HCT116 (cell line): ENCODE results near the gene SLAMF7. TPM values are rescaled to one million over a fixed set of nuclear protein-coding genes. Genes with fewer than 3 reads are reported as not detected.

Source experiments
- ATAC-seq: fragments of 200-7000 bp; cut with Tn5 transposase; 2 replicates; pipeline ENCODE4 v1.9.1; 2020; ENCODE audit warnings: mild to moderate bottlenecking, moderate library complexity
- BruUV-seq: library from RNA; stranded (reverse); fragments of 400-500 nt; replicated peaks from 2 replicates; lab custom pipeline; 2021; lab: Mats Ljungman, UMichigan
- CTCF ChIA-PET: fragments of 300-600 bp; sonication (Branson Sonifier 250); formaldehyde crosslinking; loops from one replicate; lab custom pipeline; 2021; ENCODE audit warnings: antibody characterized with exemption; lab: Charles Lee
- POLR2A ChIA-PET: fragments of 300-600, 350-600 bp; sonication (Branson Sonifier 250); formaldehyde crosslinking; loops from one replicate; lab custom pipeline; 2021; ENCODE audit warnings: antibody characterized with exemption; lab: Charles Lee
- RAD21 ChIA-PET, 2 experiments: fragments of 300-600 bp; sonication (Branson Sonifier 250); formaldehyde crosslinking; loops; one replicate each; lab custom pipeline; 2023; ENCODE audit warnings: low total read pairs in 2 of 2; ENCODE audit not compliant: uncharacterized antibody in 2 of 2, unreplicated experiment in 2 of 2, low non-redundant PET in 1 of 2; lab: Charles Lee
- DNase-seq: peaks from one replicate; pipeline ENCODE4 v3.0.0-alpha.2; 2010; ENCODE audit warnings: low read depth, low spot score
- H2AFZ ChIP-seq: fragments of 200-600 bp; shearing (Covaris generic), sonication (generic); 2 replicates; pipeline ENCODE4 v1.6.1; 2017; ENCODE audit warnings: low read depth, mixed run types, mixed read lengths, antibody characterized with exemption, low read length; ENCODE audit not compliant: poor library complexity, severe bottlenecking
- H3K27ac ChIP-seq: 2 replicates; pipeline ENCODE4 v1.5.1; 2012; ENCODE audit warnings: low read depth, low read length
- H3K27me3 ChIP-seq: fragments of 200-600 bp; sonication (generic); 2 replicates; pipeline ENCODE4 v1.6.1; 2016; ENCODE audit warnings: mixed run types, low read length, mixed read lengths; ENCODE audit not compliant: insufficient read depth
- H3K36me3 ChIP-seq, 2 experiments: fragments of 200-500 bp in 1 of 2; fragments of 200-600 bp in 1 of 2; sonication (Bioruptor generic) in 1 of 2; sonication (generic) in 1 of 2; 2 replicates each; pipeline versions ENCODE4 v1.5.1 to v1.6.1; 2014 to 2016; ENCODE audit warnings: low read length in 2 of 2, inconsistent platforms in 1 of 2, mixed read lengths in 1 of 2, mixed run types in 1 of 2; ENCODE audit not compliant: insufficient read depth in 2 of 2, control insufficient read depth in 1 of 2
- H3K4me1 ChIP-seq, 2 experiments: fragments of 200-600 bp in 1 of 2; sonication (generic) in 1 of 2; 2 replicates each; pipeline versions ENCODE4 v1.5.1 to v1.6.1; 2012 to 2017; ENCODE audit warnings: low read length in 2 of 2, inconsistent platforms in 1 of 2, mild to moderate bottlenecking in 1 of 2, mixed read lengths in 1 of 2, mixed run types in 1 of 2, moderate library complexity in 1 of 2; ENCODE audit not compliant: insufficient read depth in 2 of 2, control insufficient read depth in 1 of 2
- H3K4me2 ChIP-seq: fragments of 200-600 bp; sonication (generic); 2 replicates; pipeline ENCODE4 v1.6.1; 2017; ENCODE audit warnings: mixed run types, low read length, mixed read lengths
- H3K4me3 ChIP-seq, 2 experiments: fragments of 200-600 bp in 1 of 2; sonication (generic) in 1 of 2; replicated peaks in 1 of 2; 2 replicates each; pipeline ENCODE4 v1.5.1; 2011 to 2016; ENCODE audit warnings: low read length in 2 of 2, control low read depth in 1 of 2, low read depth in 1 of 2, mild to moderate bottlenecking in 1 of 2, mixed read lengths in 1 of 2, mixed run types in 1 of 2
- H3K79me2 ChIP-seq: fragments of 200-600 bp; sonication (generic); 2 replicates; pipeline ENCODE4 v1.6.1; 2017; ENCODE audit warnings: mild to moderate bottlenecking, mixed run types, low read length, moderate library complexity, mixed read lengths; ENCODE audit not compliant: insufficient read depth
- H3K9ac ChIP-seq: fragments of 200-600 bp; sonication (generic); 2 replicates; pipeline ENCODE4 v1.6.1; 2016; ENCODE audit warnings: low read length, mixed read lengths
- H3K9me2 ChIP-seq: fragments of 200-600 bp; sonication (generic), shearing (Covaris generic); 2 replicates; pipeline ENCODE4 v1.6.1; 2017; ENCODE audit warnings: mixed run types, mild to moderate bottlenecking, moderate library complexity; ENCODE audit not compliant: insufficient read depth
- H3K9me3 ChIP-seq, 2 experiments: fragments of 200-500 bp in 1 of 2; fragments of 200-600 bp in 1 of 2; sonication (Bioruptor generic) in 1 of 2; sonication (generic) in 1 of 2; 2 replicates each; pipeline ENCODE4 v1.6.1; 2014 to 2017; ENCODE audit warnings: low read length in 2 of 2, mixed read lengths in 2 of 2, inconsistent platforms in 1 of 2, low read depth in 1 of 2, mild to moderate bottlenecking in 1 of 2, mixed run types in 1 of 2, moderate library complexity in 1 of 2; ENCODE audit not compliant: control insufficient read depth in 1 of 2, insufficient read depth in 1 of 2
- H4K20me1 ChIP-seq: fragments of 200-600 bp; sonication (generic), shearing (Covaris generic); 2 replicates; pipeline ENCODE4 v1.6.1; 2017; ENCODE audit warnings: mixed run types, mild to moderate bottlenecking, moderate library complexity; ENCODE audit not compliant: insufficient read depth
- ATF3 ChIP-seq: IDR thresholded peaks from 2 replicates; pipeline ENCODE4 v1.6.1; 2012
- CTCF ChIP-seq, 3 experiments: fragments of 200-600 bp in 1 of 3; sonication (generic) in 1 of 3; IDR thresholded peaks in 2 of 3; conservative IDR thresholded peaks in 1 of 3; 2 replicates each; pipeline ENCODE4 v1.5.1; 2012 to 2017; ENCODE audit warnings: low read depth in 2 of 3, low read length in 2 of 3, antibody characterized with exemption in 1 of 3, borderline replicate concordance in 1 of 3, control low read depth in 1 of 3, mild to moderate bottlenecking in 1 of 3, mixed read lengths in 1 of 3, mixed run types in 1 of 3, moderate library complexity in 1 of 3; ENCODE audit not compliant: insufficient read depth in 1 of 3
- EGR1 ChIP-seq: IDR thresholded peaks from 2 replicates; pipeline ENCODE4 v1.6.1; 2012; ENCODE audit warnings: low read depth
- EZH2 ChIP-seq: fragments of 200-600 bp; sonication (generic); IDR thresholded peaks from 2 replicates; pipeline ENCODE4 v1.6.1; 2017; ENCODE audit warnings: antibody characterized with exemption, mixed run types
- EZH2phosphoT487 ChIP-seq: fragments of 200-600 bp; IDR thresholded peaks from 2 replicates; pipeline ENCODE4 v1.6.1; 2018; ENCODE audit warnings: antibody characterized with exemption, borderline replicate concordance
- FOSL1 ChIP-seq: IDR thresholded peaks from 2 replicates; pipeline ENCODE4 v1.6.1; 2012; ENCODE audit warnings: low read depth
- POLR2A ChIP-seq: IDR thresholded peaks from 2 replicates; pipeline ENCODE4 v1.7.0; 2011; ENCODE audit warnings: borderline replicate concordance; ENCODE audit not compliant: insufficient read depth, insufficient read length; ENCODE audit errors: extremely low read depth
- REST ChIP-seq: IDR thresholded peaks from 2 replicates; pipeline ENCODE4 v1.6.1; 2012; ENCODE audit warnings: low read depth
- SP1 ChIP-seq: IDR thresholded peaks from 2 replicates; pipeline ENCODE4 v1.6.1; 2012; ENCODE audit warnings: low read depth
- TCF7L2 ChIP-seq: IDR thresholded peaks from 2 replicates; pipeline ENCODE4 v1.7.0; 2011; ENCODE audit warnings: borderline replicate concordance, inconsistent platforms; ENCODE audit not compliant: insufficient read depth, insufficient read length; ENCODE audit errors: extremely low read depth
- YY1 ChIP-seq: IDR thresholded peaks from 2 replicates; pipeline ENCODE4 v1.6.1; 2011; ENCODE audit warnings: low read length, low read depth, moderate library complexity, mild to moderate bottlenecking; ENCODE audit not compliant: insufficient replicate concordance; ENCODE audit errors: extremely low read depth
- ZBTB33 ChIP-seq: IDR thresholded peaks from 2 replicates; pipeline ENCODE4 v1.6.1; 2011; ENCODE audit warnings: mild to moderate bottlenecking, low read length, moderate library complexity; ENCODE audit not compliant: insufficient replicate concordance; ENCODE audit errors: extremely low read depth
- ZNF274 ChIP-seq: fragments of 200-500 bp; sonication (Bioruptor generic); IDR thresholded peaks from 2 replicates; pipeline ENCODE4 v1.6.1; 2014; ENCODE audit warnings: mild to moderate bottlenecking, low read depth, low read length, inconsistent platforms
- intact Hi-C: fragments of 100-400 bp; cut with micrococcal nuclease; formaldehyde crosslinking; loops from 2 replicates; pipeline ENCODE4 v1.10.0; 2022
- total RNA-seq: library from RNA; stranded (reverse); gene quantifications from one replicate; pipeline ENCODE4 v1.2.1, GENCODE V29; 2021; ENCODE audit not compliant: unreplicated experiment

Gene SLAMF7
- total RNA-seq, 1 experiment from 2014 or later: 0.34 TPM

DNA sequence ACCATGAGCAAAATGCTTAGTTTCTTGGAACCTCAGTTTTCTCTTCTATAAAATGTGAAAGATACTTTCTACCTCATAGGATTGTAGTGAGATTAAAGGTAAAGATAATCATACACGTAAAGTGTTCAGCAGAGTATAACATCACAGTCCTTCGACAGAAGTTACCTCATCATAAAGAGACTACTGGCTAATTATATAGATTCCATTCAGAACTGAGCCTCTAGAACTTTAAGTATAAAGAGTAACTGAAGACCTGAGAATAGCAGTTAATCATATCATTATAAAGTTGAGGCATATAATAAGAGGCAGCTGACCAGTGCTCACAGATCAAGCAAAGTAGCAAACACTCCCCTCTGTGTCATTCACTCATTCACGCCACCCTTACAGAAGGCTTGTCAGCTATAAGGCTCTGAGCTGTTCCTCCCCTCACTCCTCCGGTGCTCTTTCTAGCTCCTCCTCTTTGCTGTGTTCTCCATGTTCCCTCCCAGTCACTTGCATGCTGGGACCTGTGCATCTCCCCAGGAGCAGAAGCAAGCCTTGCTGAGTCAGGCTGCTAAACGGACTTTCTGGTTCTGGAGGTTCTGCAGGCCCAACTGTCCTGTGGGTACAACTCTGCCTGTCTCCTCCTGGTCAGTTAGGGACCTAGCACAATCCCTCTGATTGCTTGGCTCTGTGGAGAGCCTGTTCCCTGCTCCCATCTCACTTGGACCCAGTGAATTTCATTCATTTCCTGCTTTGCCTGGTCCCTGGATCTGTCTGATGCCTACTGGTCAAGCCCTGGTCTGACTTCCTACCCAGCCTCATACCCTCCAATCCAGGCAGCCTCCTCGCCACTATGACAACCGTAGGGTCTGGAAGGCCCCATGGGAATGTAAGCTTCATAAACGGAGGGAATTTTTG is 28.6 kb downstream of the SLAMF7 start:
- H3K4me1 ChIP-seq: no peaks in the 10 kb centered on the region
- no peak overlapping the region for H3K9ac ChIP-seq
- H3K4me3 ChIP-seq: no peak overlapping the region
- no peak overlapping the region for H2AFZ ChIP-seq
- ChIA-PET POLR2A (interaction anchor here (1.4 kb wide), 1 partner anchor 10 kb away, joined by 6 read pairs; no protein-coding TSS in a partner anchor), CTCF (interaction anchor here (0.7 to 3.7 kb wide), 13 partner anchors 9 to 596 kb away, joined by 3 to 29 read pairs (median 4); no protein-coding TSS in a partner anchor), RAD21 (no interaction called here)
- no peaks in the 10 kb centered on the region for H3K9me2 ChIP-seq
- DNase-seq (no peak), ATAC-seq (peak; percentile 60)
- H3K4me2 ChIP-seq: no peak overlapping the region
- H3K27me3 ChIP-seq: no peaks in the 10 kb centered on the region
- H3K79me2 ChIP-seq: no peaks in the 10 kb centered on the region
- intact Hi-C loops: loop anchor here (2.0 kb wide), 1 partner anchor 61 kb away; no protein-coding TSS in a partner anchor
- no peaks in the 10 kb centered on the region for H4K20me1 ChIP-seq
- BruUV-seq: no TSS peak
- H3K27ac ChIP-seq: no peak overlapping the region
- TF ChIP-seq POLR2A (no peak), SP1 (no peak), ZBTB33 (no peak), EZH2 (no peak), EZH2phosphoT487 (no peak), CTCF (IDR thresholded peaks at IDR 0.05 in 2 of 3, conservative IDR thresholded peaks at IDR 0.05 in 1 of 3; ENCODE audit: borderline replicate concordance in 1 of 3, insufficient read depth in 1 of 3, low read depth in 2 of 3, low read length in 2 of 3) (no peak), ATF3 (no peak), REST (no peak), EGR1 (no peak), FOSL1 (no peak), ZNF274 (no peak), TCF7L2 (no peak), YY1 (no peak)
- H3K9me3 ChIP-seq: no peaks in the 10 kb centered on the region
- no peaks in the 10 kb centered on the region for H3K36me3 ChIP-seq
